Stimulated activated CD4-positive, alpha-beta T cell treated with anti-CD3 and anti-CD28 coated beads, Interleukin-15, amount 100 ng/mL, for 1 hour (primary cell): ENCODE data around the gene ISCU.
"Not testable (repeated sequence)": the region's sequence is repeated elsewhere in the genome, so short reads cannot be mapped to it uniquely, and the experiment has no call there.

ENCODE experiments used
- DNase-seq, 2 donors: peaks; one replicate each; pipeline ENCODE4 v3.0.0-alpha.2; 2020; ENCODE audit warnings: low read depth in 1 of 2, low spot score in 1 of 2

Gene ISCU

DNA sequence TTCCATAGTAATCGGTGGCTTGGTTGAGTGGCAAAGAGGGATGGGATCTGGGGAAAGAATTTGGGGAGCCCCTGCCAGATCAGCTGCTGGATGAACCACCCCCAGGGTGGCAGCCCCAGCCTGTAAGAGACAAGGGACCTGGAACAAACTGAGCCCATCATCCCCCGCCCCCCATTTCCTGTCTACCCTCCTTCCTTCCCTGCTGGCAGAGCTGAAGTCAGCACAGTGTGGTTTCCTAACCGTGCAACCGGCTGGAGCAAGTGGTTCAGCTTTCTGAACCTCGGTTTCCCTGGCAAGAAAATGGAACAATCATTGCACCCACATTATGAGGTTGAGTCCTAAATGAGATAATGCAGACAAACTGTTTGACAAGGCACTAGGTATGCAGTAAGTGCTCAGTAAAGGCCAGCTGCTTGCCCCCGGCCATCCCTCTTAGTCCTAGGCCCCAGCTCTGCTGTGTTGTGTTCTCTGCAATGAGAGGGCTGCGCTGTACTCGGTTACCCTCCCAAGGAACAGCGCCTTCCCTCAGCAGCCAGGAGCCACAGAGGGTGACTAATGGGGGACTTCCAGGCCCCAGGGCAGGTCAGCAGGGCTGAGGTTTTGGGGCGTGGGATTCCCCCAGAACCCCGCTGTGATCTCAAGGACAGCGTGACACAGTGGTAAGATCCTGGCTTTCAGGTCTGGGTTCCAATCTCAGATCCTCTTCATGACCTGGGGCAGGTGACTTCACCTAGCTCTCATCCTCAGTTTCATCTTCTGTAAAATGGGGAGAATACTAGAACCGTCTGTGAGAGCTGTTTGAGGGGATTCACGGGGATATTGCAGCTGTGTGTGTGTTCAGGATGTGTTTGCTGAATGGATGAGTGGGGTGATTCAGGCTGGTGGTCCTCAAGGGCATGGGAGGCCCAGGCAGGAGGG, 54.8 kb downstream of the ISCU start:
- DNase-seq = peak; percentile 56 to 60

DNA sequence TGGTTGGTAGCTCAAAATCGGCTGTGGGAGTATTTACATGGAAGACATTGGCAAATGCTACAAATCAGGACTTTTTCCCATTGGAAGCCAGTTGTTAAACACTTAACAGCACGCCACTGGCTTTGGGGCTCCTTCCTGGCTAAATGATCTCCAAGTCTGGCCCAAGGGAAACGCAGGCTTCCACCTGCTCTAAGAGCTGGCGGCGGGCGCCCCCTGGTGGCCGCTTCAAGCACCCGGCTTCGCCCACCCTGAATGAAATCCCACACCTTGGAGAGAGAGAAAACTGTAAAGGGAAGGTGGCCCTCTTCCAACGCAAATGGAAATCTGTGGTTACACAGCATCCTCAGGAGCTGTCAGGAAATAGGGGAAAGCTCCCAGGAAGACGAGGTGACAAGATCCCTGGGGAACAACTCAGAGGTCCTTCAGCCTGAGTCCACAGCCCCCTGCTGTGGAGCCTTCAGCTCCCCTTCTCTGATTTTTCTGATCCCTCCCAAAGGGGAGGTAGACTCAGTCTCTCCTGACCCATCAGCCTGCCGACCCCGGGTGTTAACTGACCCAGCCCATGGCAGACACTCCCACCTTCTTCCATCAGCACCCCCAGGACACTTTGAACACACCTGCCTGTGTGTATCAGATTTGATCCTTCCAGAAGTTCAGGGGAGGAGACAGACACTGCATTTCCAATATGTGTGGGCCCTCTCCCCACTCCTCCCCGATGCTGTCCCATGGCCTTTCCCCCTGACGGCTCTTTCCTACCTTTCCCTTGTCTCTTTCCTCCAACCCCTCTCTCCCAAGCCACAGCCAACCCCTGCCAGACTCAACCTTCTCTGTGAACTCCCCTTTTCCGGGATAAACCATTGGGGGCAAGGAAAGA, 55.9 kb downstream of the ISCU start:
- peak; percentile 56 to 69 for DNase-seq

- not testable (repeated sequence) for DNase-seq
These were observed 56.5 kb downstream of the ISCU start for GRCh38 chr12:108618953-108619274.
